ENCODE results near the gene CETN3.
"Not testable (repeated sequence)": the region's sequence is repeated elsewhere in the genome, so short reads cannot be mapped to it uniquely, and the experiment has no call there.

Gene CETN3

GRCh38 chr5:90381213-90381929 lies 28.2 kb downstream of the CETN3 start:
- no peak for DNase-seq

- no peak for DNase-seq
Observed at GRCh38 chr5:90379652-90380051, 29.9 kb downstream of the CETN3 start.

- no peak for DNase-seq
Observed at GRCh38 chr5:90378752-90379151, 30.8 kb downstream of the CETN3 start.

DNA sequence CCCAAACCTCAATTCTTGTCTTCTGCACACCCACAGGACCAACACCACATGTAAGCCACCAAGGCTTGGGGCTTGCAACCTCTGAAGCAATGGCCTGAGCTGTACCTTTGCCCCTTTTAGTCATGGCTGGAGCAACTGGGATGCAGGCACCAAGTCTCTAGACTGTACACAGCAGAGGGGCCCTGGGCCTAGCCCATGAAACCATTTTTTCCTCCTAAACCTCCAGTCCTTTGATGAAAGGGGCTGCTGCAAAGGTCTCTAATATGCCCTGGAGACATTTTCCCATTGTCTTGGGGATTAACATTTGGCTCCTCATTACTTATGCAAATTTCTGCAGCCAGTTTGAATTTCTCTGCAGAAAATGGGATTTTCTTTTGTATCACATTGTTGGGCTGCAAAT lies 38.3 kb downstream of the CETN3 start:
- not testable (repeated sequence) for DNase-seq

- DNase-seq: no peak
Observed at GRCh38 chr5:90368454-90369246, 40.9 kb downstream of the CETN3 start.

DNA sequence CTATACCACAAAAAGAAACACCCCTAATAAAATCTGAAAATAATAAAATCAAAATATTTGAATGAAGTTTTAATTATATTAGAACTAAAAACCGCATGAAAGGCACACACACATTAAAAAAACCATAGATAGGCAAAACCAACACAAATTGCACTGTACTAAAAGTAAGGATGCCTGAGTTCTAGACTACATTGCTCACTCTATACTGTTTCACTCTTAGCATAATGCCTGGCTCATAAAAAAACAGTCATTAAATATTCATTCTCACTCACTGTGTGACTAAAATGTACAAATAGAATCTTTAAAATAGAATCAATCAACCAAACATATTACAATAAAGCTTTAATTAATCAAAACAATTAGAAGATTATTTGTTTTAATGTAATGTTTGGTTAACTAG lies 41.7 kb downstream of the CETN3 start:
- no peak for DNase-seq

- no peak for DNase-seq
Observed at GRCh38 chr5:90366948-90367347, 42.6 kb downstream of the CETN3 start.

DNA sequence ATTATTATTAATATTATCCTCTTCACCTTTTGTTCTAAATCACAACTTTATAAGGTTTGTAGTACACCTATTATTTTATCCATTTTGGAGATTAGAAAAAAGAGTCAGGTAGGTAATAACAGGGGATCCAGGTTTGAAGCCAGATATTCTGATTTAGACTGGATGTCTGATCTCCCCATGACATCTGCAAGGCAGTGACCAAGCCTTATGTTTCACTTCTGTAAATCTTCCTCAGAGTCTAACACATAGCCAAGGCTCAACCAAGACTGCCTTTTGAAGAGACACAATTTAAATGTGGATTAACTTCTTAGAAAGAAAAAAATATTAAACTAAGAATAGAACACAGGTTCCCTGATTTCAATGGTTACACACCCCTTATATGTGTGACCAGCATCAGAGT lies 44.2 kb downstream of the CETN3 start:
- no peak for DNase-seq

GRCh38 chr5:90359073-90359920 lies 50.3 kb downstream of the CETN3 start:
- DNase-seq: no peak

DNA sequence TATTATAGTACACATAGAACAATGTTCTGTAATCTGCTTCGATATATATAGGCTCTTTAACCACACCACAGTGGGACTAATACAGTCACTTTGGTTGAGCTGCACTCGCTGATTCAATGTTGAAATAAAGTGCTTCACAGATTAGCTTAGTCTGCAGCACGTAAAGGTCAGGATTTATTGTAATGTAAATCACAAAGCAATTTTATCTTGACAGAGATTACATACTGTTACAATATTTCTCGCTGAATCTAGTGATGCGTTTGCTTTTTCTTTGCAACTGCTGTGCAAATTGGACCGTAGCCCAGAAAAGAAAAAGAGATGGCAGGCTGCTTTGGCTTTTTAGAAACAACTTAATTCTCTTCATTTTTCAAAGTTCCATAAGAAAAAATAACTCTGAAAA lies 52.9 kb downstream of the CETN3 start:
- DNase-seq: no peak

DNA sequence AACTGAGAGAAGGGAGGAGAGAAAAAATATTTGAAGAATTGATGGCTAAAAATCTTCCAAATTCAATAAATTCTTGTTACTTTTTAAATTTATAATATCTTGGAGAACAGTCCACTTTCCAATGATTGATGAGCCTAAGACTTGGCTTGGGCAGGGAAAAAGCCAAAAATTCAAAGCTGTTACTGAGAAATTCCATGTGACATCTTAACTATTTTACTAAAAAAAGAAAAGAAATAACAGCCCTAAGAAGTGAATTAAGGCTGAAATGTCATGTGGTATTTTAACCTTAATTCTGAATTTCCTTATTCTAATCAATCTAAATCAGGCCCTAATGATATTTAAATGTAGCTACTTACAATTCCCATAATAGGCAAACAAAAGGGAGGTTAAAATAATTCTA lies 53.4 kb downstream of the CETN3 start:
- no peak for DNase-seq

DNA sequence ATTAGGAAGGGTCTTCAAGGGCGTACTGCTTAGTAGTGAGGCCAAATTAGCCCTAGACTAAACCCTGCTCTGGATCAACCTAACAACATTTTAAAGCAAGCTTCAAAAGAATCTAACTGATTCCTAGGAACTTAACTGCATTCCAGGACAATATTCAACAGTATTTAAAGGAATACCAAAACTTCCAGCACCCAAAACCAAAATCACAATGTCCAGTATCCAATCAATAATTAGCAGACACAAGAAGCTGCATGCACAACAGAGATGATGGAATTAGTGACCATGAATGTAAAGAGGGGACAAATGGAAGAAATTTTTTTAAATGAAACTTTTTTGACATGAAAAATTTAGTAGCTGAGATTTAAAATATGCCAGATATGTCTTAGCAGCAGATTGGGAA lies 53.9 kb downstream of the CETN3 start:
- DNase-seq: no peak

DNA sequence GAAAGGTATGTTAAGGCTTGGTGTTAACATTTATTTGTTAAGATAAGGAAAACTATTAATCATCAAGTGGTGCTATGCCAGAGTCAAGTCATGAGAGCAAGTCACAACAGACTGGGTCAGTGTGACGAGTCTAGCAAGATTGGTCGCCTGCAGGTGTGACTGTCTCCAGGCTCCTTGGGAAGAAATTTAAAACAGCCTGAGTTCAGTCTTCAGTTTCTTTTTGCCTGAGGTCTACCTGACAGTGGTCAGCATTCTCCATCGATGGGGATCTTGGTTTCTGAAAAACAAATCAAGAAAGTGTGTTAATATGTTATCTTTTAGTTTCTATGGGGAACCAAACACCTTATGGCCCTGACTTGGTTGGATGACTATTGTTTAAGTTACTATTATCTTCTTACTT lies 56.3 kb downstream of the CETN3 start:
- no peak for DNase-seq

- DNase-seq: no peak
Observed at GRCh38 chr5:90351101-90351500, 58.5 kb downstream of the CETN3 start.

DNA sequence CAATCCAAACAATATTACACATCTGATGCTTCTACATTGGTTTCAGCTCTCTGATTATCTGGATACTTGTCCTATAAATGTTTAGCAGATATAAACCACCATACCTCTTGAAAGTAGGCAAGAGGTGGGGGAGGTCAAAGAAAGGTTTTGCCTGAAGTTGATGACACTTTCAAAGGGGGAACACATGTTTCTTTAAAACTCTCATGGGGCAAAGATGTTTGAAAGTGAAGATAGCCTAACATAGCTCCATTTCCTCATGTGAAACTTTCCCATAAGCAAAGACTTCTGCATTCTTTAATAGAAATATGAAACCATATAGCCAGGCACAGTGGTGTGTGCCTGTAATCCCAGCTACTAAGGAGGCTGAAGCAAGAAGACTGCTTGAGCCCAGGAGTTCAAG lies 62.1 kb downstream of the CETN3 start:
- no peak for DNase-seq

DNA sequence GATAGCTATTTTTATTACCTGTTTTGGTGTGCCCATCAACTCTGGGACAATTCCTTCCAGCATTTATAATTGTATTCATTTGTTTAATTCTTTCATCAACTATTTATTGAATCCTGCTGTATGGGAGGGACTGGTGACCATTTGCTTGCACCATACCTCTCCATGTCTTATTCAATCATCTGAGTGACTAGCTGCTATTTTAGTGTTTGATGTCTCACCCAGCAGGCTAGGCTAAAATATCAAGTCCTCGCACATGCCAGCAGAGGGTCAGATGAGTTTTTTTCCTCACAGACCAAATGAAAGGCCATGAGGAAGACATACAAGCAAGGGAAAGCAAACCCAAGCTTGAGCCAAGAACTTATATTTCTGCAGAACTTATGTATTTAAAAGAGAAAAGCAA lies 63.9 kb downstream of the CETN3 start:
- DNase-seq: no peak

GRCh38 chr5:90344689-90345088 lies 64.9 kb downstream of the CETN3 start:
- DNase-seq: no peak

DNA sequence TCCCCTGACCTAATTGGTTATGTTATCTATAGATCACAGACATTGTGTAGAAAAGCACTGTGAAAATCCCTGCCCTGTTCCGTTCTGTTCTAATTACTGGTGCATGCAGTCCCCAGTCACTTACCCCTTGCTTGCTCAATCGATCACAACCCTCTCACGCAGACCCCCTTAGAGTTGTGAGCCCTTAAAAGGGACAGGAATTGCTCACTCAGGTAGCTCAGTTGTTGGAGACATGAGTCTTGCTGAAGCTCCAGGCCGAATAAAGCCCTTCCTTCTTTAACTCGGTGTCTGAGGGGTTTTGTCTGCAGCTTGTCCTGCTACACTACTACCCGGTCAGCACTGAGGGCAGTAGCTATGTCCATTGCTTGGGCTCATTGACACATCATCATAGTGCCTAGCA lies 65.8 kb downstream of the CETN3 start:
- DNase-seq: not testable (repeated sequence)

DNA sequence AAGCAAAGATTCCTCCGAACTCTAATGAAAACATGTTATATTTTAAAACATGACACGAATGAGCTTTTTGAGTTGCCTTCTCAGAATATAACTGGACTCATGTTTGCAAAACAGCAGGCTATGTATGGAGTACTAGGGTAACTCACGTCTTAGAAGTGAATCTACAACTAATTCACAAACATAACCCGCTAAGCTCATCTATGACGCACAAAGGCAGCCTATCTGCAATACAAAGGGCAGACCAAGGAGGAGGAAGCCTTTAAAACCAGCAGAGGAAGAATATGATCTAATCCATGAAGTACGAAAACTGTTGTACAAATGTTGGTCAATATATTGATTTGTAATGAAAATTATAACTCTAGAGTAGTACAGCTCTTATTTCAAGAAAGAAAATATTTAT lies 67.0 kb downstream of the CETN3 start:
- no peak for DNase-seq
